GM12891 (cell line): ENCODE data around the gene DPH1.

Experiments
- DNase-seq: peaks from one replicate; pipeline ENCODE4 v3.0.0; 2011; ENCODE audit warnings: low spot score; ENCODE audit not compliant: insufficient read length
- FAIRE-seq: peaks from 2 replicates; lab custom pipeline; 2011; peaks lifted over from hg19 to GRCh38; lab: Jason Lieb, UNC
- PAX5 ChIP-seq: IDR thresholded peaks from 2 replicates; pipeline ENCODE4 v1.6.1; 2011; ENCODE audit warnings: low read length, moderate library complexity, mild to moderate bottlenecking; ENCODE audit not compliant: insufficient read depth, severe bottlenecking
- POLR2A ChIP-seq: IDR thresholded peaks from 2 replicates; pipeline ENCODE4 v1.6.1; 2011; ENCODE audit warnings: low read depth, low read length, control low read depth
- POLR2AphosphoS5 ChIP-seq: IDR thresholded peaks from 2 replicates; pipeline ENCODE4 v1.6.1; 2011; ENCODE audit warnings: low read depth, low read length, control low read depth
- POU2F2 ChIP-seq: IDR thresholded peaks from 2 replicates; pipeline ENCODE4 v1.6.1; 2011; ENCODE audit warnings: low read depth, mild to moderate bottlenecking, control low read depth, low read length, moderate library complexity
- SPI1 ChIP-seq: IDR thresholded peaks from 2 replicates; pipeline ENCODE4 v1.6.1; 2011; ENCODE audit warnings: low read depth, low read length, control low read depth
- TAF1 ChIP-seq: IDR thresholded peaks from 2 replicates; pipeline ENCODE4 v1.6.1; 2011; ENCODE audit warnings: low read depth, low read length, control low read depth

Gene DPH1

DNA sequence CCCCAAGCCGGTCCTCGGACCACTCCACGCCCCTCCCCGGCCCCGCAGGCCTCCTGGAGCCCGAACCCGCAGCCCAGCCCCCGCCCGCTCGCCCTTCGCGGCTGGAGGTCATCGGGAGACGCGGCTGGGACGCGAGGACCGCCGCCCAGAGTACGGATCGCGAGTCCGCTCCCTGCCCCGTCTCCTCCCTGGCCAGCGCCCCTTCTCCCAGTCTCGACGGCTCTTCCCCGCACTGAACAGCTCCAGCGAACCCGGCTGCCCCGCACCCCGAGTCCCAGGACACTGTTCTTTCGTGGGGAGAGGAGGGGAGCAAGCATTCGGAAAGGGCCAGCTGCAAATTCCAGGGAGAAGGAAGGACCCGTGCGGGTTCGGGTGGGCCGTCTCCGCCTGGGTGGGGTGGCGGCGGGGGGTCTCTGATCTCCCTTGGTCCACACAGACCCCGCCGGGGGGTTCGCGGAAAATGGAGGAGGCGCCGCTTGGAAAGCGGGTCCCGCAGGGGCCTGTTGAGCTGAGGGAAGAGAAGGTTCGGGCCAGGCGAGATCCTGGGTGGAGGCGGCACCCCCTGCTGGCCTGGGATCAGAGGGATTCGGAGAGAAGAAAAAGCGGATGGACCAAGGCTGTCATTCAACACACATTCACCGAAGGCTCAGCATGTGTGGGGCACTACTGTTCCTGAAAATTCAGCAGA, 4.2 kb upstream of the DPH1 start:
- DNase-seq (no peak), FAIRE-seq (peak; percentile 50)
- TF ChIP-seq POLR2AphosphoS5 = no peak
- TF ChIP-seq TAF1 = no peak
- no peak for TF ChIP-seq PAX5
- no peak for TF ChIP-seq SPI1
- TF ChIP-seq POLR2A = no peak
- no peak for TF ChIP-seq POU2F2

DNA sequence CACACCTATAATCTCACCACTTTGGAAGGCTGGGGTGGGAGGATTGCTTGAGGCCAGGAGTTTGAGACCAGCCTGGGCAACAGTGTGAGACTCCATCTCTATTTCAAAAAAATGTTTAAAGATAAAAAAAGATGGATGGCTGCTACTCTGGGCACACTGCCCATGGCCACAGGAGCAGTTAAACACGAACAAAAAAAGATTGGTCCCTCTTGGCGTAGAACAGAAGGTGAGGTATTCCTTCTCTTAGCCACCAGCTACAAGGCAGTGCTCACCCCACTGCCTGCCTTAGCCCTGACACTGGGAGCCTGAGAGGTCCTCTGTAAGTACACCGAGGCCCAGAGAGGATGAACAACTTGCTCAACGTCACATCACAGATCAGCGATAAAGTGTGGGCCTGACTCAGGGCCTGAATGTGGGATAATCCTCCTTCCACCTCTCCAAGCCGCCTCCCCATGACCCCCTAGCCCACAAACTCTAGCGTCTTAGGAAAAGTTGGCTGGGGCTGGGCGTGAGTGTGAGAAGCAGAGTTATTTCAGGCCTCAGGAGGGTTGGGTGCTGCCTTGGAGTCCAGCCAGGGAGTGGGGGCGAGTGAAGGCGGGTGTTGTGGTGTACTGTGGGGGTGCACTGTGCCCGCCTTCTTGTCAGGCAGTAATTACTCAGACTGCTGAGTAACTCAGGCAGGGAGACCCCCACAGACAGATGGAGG, 2.3 kb upstream of the DPH1 start:
- no peak for TF ChIP-seq TAF1
- no peak for TF ChIP-seq POLR2A
- TF ChIP-seq POU2F2 = no peak
- TF ChIP-seq PAX5 = no peak
- TF ChIP-seq POLR2AphosphoS5 = no peak
- TF ChIP-seq SPI1 = no peak
- DNase-seq (no peak), FAIRE-seq (no peak)

- FAIRE-seq (no peak), DNase-seq (no peak)
- no peak for TF ChIP-seq SPI1
- no peak for TF ChIP-seq POU2F2
- TF ChIP-seq POLR2AphosphoS5 = no peak
- TF ChIP-seq TAF1 = no peak
- TF ChIP-seq POLR2A = no peak
- TF ChIP-seq PAX5 = no peak
These were observed 1.7 kb upstream of the DPH1 start for GRCh38 chr17:2028234-2028614.

GRCh38 chr17:2028737-2029136, 1.2 kb upstream of the DPH1 start:
- FAIRE-seq (no peak), DNase-seq (no peak)
- no peak for TF ChIP-seq POLR2A
- no peak for TF ChIP-seq PAX5
- no peak for TF ChIP-seq SPI1

DNA sequence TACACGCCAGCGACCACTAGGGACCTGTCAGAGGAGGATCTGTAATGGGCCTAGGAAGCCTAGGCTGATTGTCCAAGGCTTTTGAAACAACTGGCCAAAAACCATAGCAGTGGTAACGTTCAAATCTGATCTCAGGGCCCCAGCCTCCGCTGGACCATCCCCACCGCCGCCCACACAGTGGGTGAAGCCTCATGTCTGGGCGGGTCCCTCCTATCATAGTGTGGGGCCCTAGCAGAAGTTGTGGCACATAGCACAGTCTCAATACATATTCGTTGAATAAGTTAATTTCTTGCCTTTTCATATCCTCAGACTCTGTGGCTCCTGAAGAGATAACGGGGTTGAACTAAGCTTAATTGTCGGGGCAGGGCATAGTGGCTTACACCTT, 818 bp downstream of the DPH1 start:
- TF ChIP-seq POLR2AphosphoS5 (no peak), POU2F2 (no peak), POLR2A (peak; percentile 18; the same call in 1 of the 2 replicates), SPI1 (0 out of 2 replicates have a peak, but pooled peaks have one; percentile 35), TAF1 (no peak), PAX5 (no peak)
- DNase-seq (no peak), FAIRE-seq (no peak)

DNA sequence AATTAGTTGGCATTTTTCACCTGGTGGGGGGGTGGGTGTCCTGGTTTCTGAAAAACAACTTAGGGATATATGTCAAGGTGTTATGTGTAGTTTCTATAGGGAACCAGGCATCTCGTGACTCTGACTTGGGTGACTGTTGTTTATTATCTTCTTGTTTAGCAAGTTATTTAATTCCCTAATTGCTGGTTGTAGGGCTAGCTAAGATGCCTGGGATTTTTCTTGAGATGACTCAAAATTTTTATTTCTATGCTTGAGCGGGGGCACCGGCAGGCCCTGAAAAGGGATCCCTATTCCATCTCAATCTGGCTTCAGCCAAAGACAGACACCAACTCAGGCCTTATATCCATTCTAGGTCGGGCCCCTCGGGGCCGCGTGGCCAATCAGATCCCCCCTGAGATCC, 3.2 kb downstream of the DPH1 start:
- DNase-seq (no peak), FAIRE-seq (no peak)

DNA sequence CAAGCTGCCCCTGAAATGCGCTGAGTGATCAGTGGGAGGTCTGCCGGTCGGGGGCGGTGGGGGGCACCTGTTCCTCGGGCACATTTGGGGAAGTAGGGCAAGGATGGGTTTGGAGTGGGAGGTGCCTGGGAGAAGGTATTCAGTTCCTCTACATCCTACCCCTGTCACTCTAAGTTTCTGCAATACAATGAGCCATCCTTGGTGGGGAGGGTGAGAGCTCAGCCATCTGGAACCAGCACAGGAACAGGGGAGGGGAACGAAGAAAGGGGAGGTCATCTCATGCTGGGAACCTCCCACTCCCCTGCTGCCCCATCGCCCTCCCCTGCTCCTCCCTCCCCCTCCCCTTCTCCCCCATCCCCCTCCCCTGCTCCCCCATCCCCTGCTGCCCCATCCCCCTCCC, 4.2 kb downstream of the DPH1 start:
- TF ChIP-seq PAX5 = peak; percentile 77
- no peak for TF ChIP-seq TAF1
- TF ChIP-seq POU2F2 = no peak
- FAIRE-seq = peak; percentile 85
- DNase-seq = no peak

More for the DNA sequence above, 3.2 kb downstream of the DPH1 start:
- TF ChIP-seq POLR2AphosphoS5 (no peak), PAX5 (no peak)

- TF ChIP-seq POLR2AphosphoS5 = no peak
- no peak for TF ChIP-seq POU2F2
- no peak for TF ChIP-seq PAX5
- no peak for TF ChIP-seq SPI1
- TF ChIP-seq TAF1 = no peak
- no peak for TF ChIP-seq POLR2A
- FAIRE-seq = no peak
- no peak for DNase-seq
These were observed 5.0 kb downstream of the DPH1 start for GRCh38 chr17:2034806-2035540.

DNA sequence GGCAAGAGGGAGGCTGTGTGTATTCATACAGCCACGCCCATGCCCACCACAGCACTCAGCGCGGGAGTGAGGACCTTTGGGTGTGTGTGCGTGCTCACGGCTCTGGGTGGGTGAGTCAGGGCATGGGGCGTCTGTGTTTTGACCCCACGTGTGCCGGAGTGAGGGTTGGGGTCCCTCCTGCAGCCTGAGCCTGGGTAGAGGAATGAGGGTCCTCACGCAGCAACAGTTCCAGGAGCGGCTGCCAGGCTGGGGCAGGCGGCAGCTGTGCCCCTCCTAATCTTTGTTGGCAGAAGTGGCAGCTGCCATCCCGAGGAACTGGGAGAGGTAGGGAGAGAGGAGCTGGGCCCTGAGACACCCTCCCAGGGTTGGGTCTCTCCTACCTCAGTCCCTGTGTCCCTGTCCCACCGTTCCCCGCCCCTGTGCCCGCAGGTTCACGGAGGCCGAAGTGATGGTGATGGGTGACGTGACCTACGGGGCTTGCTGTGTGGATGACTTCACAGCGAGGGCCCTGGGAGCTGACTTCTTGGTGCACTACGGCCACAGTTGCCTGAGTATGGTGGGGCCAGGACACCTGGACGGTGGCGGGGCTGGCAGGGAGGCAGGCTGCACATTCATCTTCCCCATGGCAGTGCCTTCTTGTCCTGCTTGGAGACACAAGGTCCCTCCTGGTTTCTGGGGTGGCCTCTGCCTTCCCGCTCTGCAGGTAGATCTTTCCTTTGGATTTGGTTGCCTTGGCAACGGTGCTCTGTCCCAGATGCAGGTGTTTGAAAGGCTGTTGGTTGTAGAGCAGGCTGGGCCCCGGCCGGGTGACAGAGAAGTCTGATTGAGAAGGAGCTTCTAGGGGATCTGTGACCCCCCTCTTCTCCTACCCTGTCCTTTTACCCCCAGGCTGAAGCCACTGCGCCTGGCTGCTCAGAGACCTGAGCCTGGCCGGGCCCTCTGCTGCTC, 5.9 kb downstream of the DPH1 start:
- no peak for DNase-seq
- no peak for TF ChIP-seq POU2F2
- no peak for TF ChIP-seq TAF1
- TF ChIP-seq POLR2AphosphoS5 = no peak
- TF ChIP-seq PAX5 = no peak
- TF ChIP-seq SPI1 = no peak
- TF ChIP-seq POLR2A = no peak

More for the DNA sequence above, 5.9 kb downstream of the DPH1 start:
- no peak for FAIRE-seq
